GM19240 (cell line): Measurements from ENCODE around the gene OTOP1.
"Not testable (repeated sequence)": the region's sequence is repeated elsewhere in the genome, so short reads cannot be mapped to it uniquely, and the experiment has no call there.

Experiments
- DNase-seq: peaks from one replicate; pipeline ENCODE4 v3.0.0; 2011; ENCODE audit warnings: low spot score; ENCODE audit not compliant: insufficient read length

The OTOP1 gene

GRCh38 chr4:4233610-4234009, 6.9 kb upstream of the OTOP1 start:
- DNase-seq = no peak

GRCh38 chr4:4228356-4228668, 1.6 kb upstream of the OTOP1 start:
- no peak for DNase-seq

GRCh38 chr4:4227510-4228355, 1.0 kb upstream of the OTOP1 start:
- DNase-seq = no peak

DNA sequence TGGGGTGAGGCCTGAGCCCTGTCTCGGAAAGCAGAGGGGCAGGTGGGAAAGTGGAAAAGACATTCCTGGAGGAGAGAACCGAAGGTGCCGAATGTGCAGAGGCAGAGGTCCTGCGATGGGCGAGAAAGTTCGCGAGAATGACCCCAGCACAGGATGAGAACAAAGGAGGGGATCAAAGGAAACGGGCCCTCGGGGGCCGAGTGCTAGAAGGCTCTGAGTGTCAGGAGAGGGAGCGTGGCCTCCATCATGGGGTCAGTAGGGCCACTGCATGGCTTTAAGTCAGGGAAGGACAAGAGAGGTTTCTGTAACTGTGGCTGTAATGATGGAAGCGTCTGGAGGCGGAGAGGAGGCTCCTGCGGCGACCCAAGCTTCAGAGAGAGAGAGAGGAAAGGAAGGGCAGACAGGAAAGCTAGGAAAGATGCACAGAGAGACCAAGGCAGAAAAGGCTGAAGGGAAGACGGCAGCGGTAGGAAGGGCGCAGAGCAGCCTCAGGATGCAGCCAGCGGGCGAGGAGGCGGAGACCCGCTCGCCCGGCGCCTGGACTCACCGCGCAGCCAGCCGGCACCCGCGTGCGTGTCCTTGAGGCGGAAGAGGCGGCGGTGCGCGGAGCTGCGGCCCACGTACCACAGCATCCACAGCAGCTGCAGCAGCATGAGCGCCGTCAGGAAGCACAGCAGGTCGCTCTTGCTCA, 669 bp downstream of the OTOP1 start:
- DNase-seq = no peak

DNA sequence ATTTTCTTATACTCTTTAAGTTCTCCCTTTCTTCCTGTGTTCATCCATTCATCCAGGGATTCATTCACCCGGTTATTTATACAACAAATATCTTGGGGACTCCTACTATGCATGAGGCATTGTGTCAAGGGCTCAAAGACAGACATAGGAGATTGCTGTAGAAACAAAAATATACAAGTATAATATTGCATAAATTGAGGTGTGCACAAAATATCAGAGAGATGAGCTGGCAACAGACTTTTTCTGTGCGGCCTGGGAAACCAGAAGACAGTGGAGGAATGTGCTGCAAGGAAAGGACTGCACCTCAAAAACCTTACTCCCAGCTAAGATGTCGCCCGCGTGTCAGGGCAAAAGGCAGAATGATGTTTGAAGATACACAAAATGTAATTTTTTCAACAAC, 9.6 kb downstream of the OTOP1 start:
- DNase-seq = no peak

- DNase-seq = no peak
Measured at GRCh38 chr4:4216648-4217047, 10.1 kb downstream of the OTOP1 start.

DNA sequence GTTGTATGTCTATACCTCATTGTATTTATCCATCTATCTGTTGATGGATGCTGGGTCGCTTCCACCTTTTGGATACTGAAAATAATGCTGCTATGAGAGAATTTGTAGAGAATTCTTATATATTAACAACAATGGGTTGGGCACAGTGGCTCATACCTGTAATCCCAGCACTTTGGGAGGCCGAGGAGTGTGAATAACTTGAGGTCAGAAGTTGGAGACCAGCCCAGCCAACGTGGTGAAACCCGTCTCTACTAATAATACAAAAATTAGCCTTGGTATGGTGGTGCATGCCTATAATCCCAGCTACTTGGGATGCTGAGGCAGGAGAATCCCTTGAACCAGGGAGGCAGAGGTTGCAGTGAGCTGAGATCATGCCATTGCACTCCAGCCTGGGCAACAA, 13.1 kb downstream of the OTOP1 start:
- not testable (repeated sequence) for DNase-seq

DNA sequence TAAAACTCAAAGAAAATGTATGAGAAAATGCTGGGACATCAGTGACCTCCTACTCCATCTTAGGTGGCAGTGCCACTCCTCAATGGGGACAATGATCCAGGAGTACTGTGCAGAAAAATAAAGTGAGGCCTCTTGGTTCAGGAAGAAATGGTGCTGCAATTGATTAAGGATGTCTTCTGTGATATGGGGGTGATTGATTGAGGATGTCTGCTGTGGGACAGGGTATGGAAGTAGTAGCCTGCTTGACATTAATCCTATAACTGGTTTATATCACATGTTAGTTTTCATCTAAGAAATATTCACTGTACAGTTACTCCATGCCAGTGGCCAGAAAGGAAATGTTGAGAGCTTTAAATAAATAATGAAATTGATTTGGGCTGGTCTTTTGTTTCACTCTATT, 20.5 kb downstream of the OTOP1 start:
- DNase-seq = no peak

- DNase-seq = no peak
Measured at GRCh38 chr4:4204401-4204745, 22.4 kb downstream of the OTOP1 start.

DNA sequence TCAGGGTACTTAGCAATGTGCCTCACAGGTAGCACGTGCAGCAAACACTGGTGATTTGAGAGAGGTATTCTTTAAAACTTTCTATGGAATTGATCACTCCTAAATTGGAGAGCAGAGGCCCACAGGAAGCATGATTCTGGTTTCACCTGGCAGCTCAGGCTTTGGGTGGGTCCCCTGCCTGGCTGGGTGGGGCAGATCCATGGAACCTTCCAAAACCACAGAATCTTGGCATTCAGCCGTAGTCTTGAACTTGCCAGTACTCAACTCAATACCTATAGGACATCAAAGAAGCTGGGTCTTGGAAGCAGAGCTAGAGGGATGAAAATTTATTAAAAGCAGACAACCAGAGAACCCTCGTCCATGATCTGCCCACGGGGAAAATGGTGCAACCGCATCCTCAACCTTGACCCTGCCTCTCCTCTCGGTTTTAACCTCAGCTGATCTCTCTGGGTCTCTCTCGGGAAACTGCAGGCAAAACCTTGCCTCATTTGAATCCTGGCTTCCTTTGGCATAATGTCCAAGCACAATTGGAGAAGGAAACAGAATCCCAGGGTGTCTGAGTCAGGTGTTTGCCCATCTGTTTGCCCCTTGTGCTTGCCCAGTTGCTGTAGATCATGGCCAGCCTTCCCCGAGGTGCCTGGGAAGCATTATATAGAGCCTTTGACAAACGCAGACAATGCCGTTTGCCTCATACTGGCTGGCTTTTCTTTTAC, 22.9 kb downstream of the OTOP1 start:
- DNase-seq = no peak

DNA sequence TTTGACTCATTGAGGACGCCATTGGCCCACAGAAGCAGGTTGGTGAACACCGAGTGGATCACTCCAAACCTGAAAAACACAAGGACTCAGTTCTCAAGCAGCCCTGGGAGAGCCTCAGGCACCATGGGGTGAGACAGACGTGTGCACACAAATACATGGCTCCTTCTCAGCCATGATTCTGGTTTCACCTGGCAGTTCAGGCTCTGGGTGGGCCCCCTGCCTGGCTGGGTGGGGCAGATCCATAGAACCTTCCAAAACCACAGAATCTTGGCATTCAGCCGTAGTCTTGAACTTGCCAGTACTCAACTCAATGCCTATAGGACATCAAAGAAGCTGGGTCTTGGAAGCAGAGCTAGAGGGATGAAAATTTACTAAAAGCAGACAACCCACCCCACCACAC, 24.2 kb downstream of the OTOP1 start:
- DNase-seq = no peak

- no peak for DNase-seq
Measured at GRCh38 chr4:4200624-4201023, 26.1 kb downstream of the OTOP1 start.

DNA sequence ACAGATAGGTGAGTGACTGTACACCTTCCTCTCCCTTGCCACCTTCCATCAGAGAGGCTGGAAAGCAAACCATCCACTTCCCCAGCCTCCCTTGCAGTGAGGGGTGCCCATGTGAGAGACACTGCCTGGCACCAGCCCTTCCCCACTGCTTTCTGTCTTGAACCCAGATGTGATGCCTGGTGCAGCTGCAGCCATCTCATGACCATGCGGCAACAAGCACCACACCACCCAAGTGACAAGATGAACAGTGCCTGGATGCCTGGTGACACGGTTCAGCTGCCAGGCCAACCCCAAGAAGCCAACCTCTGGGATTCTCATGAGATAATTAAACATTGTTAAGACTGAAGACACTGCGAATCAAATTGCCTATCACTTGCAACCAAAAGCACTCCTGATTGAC, 31.4 kb downstream of the OTOP1 start:
- no peak for DNase-seq

- not testable (repeated sequence) for DNase-seq
Measured at GRCh38 chr4:4188557-4188956, 38.2 kb downstream of the OTOP1 start.

- DNase-seq = no peak
Measured at GRCh38 chr4:4185528-4185927, 41.2 kb downstream of the OTOP1 start.

DNA sequence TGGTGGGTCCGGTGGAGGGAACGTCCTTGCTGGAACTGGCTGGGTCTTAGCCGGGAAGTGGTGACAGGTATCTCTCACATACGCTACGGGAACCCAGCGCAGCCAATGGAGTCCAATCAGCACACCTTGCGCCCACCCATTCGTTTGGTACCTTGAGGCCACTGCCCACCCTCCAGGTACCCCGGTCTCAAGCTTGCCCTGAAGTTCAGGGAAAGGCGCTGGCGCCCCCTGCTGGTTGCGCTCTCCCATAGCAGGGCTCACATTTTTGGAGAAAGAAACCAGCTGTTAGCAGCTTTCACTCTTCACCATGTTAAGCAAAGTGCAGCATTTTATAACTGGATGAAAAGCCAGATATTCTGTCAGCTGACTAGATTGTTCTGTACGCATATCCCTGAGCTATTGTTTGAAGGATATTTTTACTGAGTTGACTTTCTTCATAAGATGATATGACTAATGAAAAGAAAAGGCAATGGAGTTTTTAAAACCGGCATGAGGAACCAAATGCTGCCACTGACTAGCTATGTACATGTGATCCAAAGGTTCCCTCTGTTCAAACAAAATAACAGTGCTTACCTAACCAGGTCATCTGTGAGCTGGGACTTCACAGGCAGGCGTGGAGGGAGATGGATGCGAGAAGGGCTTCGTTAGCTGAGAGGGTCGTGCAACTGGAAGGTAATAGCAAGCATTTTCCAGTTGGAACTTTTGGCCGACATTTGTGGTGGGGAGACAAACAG, 43.7 kb downstream of the OTOP1 start:
- DNase-seq = peak; percentile 3

- DNase-seq = no peak
Measured at GRCh38 chr4:4170596-4171150, 56.1 kb downstream of the OTOP1 start.

- not testable (repeated sequence) for DNase-seq
Measured at GRCh38 chr4:4167981-4168780, 58.5 kb downstream of the OTOP1 start.

- DNase-seq = not testable (repeated sequence)
Measured at GRCh38 chr4:4166986-4167385, 59.7 kb downstream of the OTOP1 start.

GRCh38 chr4:4165701-4166392, 60.9 kb downstream of the OTOP1 start:
- DNase-seq = not testable (repeated sequence)
